Caco-2 (cell line): Measurements from ENCODE around the gene MTAP. TPM values are rescaled to one million over a fixed set of nuclear protein-coding genes. Genes with fewer than 3 reads are reported as not detected.

Source experiments
- BruUV-seq: library from RNA; stranded (reverse); fragments of 400-500 nt; replicated peaks from 2 replicates; lab custom pipeline; 2021; lab: Mats Ljungman, UMichigan
- CTCF ChIA-PET: fragments of 300-600 bp; sonication (Branson Sonifier 250); formaldehyde crosslinking; loops from one replicate; lab custom pipeline; 2022; ENCODE audit warnings: antibody characterized with exemption; lab: Charles Lee
- POLR2A ChIA-PET: fragments of 300-600 bp; sonication (Branson Sonifier 250); formaldehyde crosslinking; loops from one replicate; lab custom pipeline; 2022; ENCODE audit warnings: antibody characterized with exemption; lab: Charles Lee
- DNase-seq, 2 experiments: peaks; one replicate each; pipeline versions ENCODE4 v3.0.0 to v3.0.0-alpha.2; 2020 to 2022
- H3K27me3 ChIP-seq: replicated peaks from 2 replicates; pipeline ENCODE4 v1.6.0; 2011; ENCODE audit warnings: low read length; ENCODE audit not compliant: control insufficient read depth, insufficient read depth
- H3K36me3 ChIP-seq: 2 replicates; pipeline ENCODE4 v1.5.1; 2011; ENCODE audit warnings: low read length; ENCODE audit not compliant: control insufficient read depth, insufficient read depth
- H3K4me1 ChIP-seq: fragments of 250-450 bp; sonication (Bioruptor Pico); 2 replicates; pipeline ENCODE4 v1.5.1; 2020; ENCODE audit warnings: mild to moderate bottlenecking
- H3K4me3 ChIP-seq: 2 replicates; pipeline ENCODE4 v1.5.1; 2011; ENCODE audit warnings: low read depth, mild to moderate bottlenecking, control low read depth, low read length
- H3K9me3 ChIP-seq: fragments of 250-450 bp; sonication (Bioruptor Pico); 2 replicates; pipeline ENCODE4 v1.5.1; 2020; ENCODE audit warnings: mild to moderate bottlenecking, moderate library complexity
- H3K27ac Mint-ChIP-seq: one replicate; pipeline ENCODE4 v1.8.0; 2022; ENCODE audit warnings: mixed read lengths; ENCODE audit not compliant: unreplicated experiment
- H3K27me3 Mint-ChIP-seq: one replicate; pipeline ENCODE4 v1.8.0; 2022; ENCODE audit warnings: mixed read lengths; ENCODE audit not compliant: insufficient read depth, unreplicated experiment
- H3K36me3 Mint-ChIP-seq: one replicate; pipeline ENCODE4 v1.8.0; 2022; ENCODE audit warnings: mild to moderate bottlenecking, mixed read lengths; ENCODE audit not compliant: insufficient read depth, unreplicated experiment
- H3K4me1 Mint-ChIP-seq: one replicate; pipeline ENCODE4 v1.8.0; 2022; ENCODE audit warnings: low read depth, mixed read lengths; ENCODE audit not compliant: unreplicated experiment
- H3K4me3 Mint-ChIP-seq: one replicate; pipeline ENCODE4 v1.8.0; 2022; ENCODE audit warnings: mild to moderate bottlenecking, moderate library complexity, mixed read lengths; ENCODE audit not compliant: unreplicated experiment
- H3K9me3 Mint-ChIP-seq: one replicate; pipeline ENCODE4 v1.8.0; 2022; ENCODE audit warnings: mixed read lengths; ENCODE audit not compliant: unreplicated experiment
- intact Hi-C: fragments of 100-400 bp; cut with micrococcal nuclease; formaldehyde crosslinking; loops from one replicate; pipeline ENCODE4 v1.10.0; 2022; ENCODE audit not compliant: unreplicated experiment
- total RNA-seq: library from RNA; stranded (reverse); gene quantifications from 2 replicates; pipeline ENCODE4 v1.2.3, GENCODE V29; 2022
- TF ChIP-seq, protein P1 (sequence below), 2 experiments: fragments of 200-600 bp in 1 of 2; IDR thresholded peaks; 1 replicate in 1 of 2; 2 replicates in 1 of 2; pipeline versions ENCODE4 v1.5.1 to v1.8.0; 2011 to 2022; ENCODE audit warnings: antibody characterized with exemption in 1 of 2, control low read depth in 1 of 2, inconsistent platforms in 1 of 2, low read depth in 1 of 2, low read length in 1 of 2, mild to moderate bottlenecking in 1 of 2, moderate library complexity in 1 of 2; ENCODE audit not compliant: insufficient read depth in 1 of 2, severe bottlenecking in 1 of 2, unreplicated experiment in 1 of 2

Gene MTAP
- total RNA-seq, 1 experiment from 2014 or later: 53.3 TPM

DNA sequence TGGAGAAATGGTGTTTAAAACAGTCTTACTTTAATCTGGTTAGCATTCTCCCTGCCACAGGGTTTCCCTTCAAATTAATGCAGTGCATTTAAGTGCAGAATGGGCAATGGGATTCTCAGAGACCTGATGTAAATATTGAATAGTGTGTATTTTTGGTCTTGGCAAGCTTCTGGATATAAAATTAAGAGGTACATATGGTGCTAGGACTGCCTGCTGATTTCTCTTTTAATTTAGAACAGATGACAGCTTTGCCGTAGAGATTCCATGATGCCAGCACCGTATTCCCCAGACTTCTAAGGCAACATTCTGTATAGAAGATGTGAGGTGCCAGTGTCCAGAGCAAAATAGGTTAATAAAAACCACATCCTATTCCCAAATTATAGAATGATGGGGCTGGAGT, 1.9 kb downstream of the MTAP start:
- Histone ChIP-seq H3K27me3 (no peaks in the 10 kb centered on the region), H3K4me3 (peak overlapping the region; percentile 79), H3K36me3 (no peaks in the 10 kb centered on the region), H3K4me1 (peaks cover 5% of the 10 kb centered on the region; the same call in 1 of the 2 replicates), H3K9me3 (no peaks in the 10 kb centered on the region)
- no peak for DNase-seq
- TF ChIP-seq, protein P1, sequence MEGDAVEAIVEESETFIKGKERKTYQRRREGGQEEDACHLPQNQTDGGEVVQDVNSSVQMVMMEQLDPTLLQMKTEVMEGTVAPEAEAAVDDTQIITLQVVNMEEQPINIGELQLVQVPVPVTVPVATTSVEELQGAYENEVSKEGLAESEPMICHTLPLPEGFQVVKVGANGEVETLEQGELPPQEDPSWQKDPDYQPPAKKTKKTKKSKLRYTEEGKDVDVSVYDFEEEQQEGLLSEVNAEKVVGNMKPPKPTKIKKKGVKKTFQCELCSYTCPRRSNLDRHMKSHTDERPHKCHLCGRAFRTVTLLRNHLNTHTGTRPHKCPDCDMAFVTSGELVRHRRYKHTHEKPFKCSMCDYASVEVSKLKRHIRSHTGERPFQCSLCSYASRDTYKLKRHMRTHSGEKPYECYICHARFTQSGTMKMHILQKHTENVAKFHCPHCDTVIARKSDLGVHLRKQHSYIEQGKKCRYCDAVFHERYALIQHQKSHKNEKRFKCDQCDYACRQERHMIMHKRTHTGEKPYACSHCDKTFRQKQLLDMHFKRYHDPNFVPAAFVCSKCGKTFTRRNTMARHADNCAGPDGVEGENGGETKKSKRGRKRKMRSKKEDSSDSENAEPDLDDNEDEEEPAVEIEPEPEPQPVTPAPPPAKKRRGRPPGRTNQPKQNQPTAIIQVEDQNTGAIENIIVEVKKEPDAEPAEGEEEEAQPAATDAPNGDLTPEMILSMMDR (IDR thresholded peaks at IDR 0.05; ENCODE audit: insufficient read depth in 1 of 2, low read depth in 1 of 2, low read length in 1 of 2, severe bottlenecking in 1 of 2, unreplicated experiment in 1 of 2): no peak
- no peaks in the 10 kb centered on the region for H3K27me3 Mint-ChIP-seq
- no peak overlapping the region for H3K4me3 Mint-ChIP-seq
- intact Hi-C loops: loop anchor here (5.0 kb wide), 1 partner anchor 247 kb away; no protein-coding TSS in a partner anchor
- BruUV-seq: no TSS peak
- ChIA-PET CTCF (no interaction called here), POLR2A (no interaction called here)
- H3K27ac Mint-ChIP-seq: no peak overlapping the region
- H3K9me3 Mint-ChIP-seq: no peaks in the 10 kb centered on the region
- H3K4me1 Mint-ChIP-seq: no peaks in the 10 kb centered on the region
- peaks cover 35% of the 10 kb centered on the region for H3K36me3 Mint-ChIP-seq

DNA sequence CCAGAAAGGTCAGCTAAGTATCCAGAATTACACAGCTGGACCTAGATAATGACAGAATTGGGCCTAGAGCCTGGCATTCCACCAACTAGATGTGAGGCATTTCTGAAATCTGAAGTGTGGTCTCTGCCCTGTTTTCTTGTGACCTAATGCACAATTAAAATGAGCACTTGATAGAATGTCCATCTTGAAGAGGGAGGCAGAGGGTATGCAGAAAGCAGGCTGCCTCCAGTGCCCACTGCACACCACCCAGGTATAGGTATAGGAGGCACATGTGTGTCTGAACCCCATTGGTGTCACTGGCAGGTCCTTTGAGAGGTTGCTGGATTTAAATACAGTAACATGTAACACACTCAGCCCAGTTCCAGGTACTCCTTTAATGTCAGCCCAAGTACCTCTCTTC, 2.4 kb downstream of the MTAP start:
- CTCF ChIA-PET: no interaction called here
- H3K27ac Mint-ChIP-seq: no peak overlapping the region

DNA sequence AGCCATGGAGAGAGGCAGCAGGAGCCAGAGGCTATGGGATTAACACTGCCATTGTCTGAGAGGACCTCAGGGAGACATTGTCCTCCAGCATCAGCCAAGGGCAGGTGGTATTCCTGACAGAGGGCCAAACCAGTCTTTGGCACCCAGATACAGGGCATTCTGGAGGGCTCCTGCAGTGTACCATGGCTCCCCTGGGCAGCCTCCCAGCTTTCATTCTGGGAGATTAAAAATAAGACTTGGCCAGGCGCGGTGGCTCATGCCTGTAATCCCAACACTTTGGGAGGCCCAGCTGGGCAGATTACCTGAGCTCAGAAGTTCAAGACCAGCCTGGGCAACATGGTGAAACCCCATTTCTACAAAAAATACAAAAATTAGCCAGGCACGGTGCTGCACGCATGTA, 4.2 kb downstream of the MTAP start:
- H3K4me3 ChIP-seq: no peak overlapping the region
- H3K27me3 ChIP-seq: no peaks in the 10 kb centered on the region
- no peaks in the 10 kb centered on the region for H3K36me3 ChIP-seq
- no peaks in the 10 kb centered on the region for H3K9me3 ChIP-seq
- Mint-ChIP-seq H3K4me1 (no peaks in the 10 kb centered on the region), H3K4me3 (no peak overlapping the region), H3K36me3 (peaks cover 45% of the 10 kb centered on the region), H3K27ac (no peak overlapping the region), H3K9me3 (no peaks in the 10 kb centered on the region), H3K27me3 (no peaks in the 10 kb centered on the region)
- intact Hi-C loops: no loop called here
- TF ChIP-seq, protein P1 (IDR thresholded peaks at IDR 0.05; ENCODE audit: insufficient read depth in 1 of 2, low read depth in 1 of 2, low read length in 1 of 2, severe bottlenecking in 1 of 2, unreplicated experiment in 1 of 2): no peak
- H3K4me1 ChIP-seq: peaks cover 5% of the 10 kb centered on the region; the same call in 1 of the 2 replicates
- ChIA-PET CTCF (no interaction called here), POLR2A (no interaction called here)
- BruUV-seq: no TSS peak
- no peak for DNase-seq

More for the DNA sequence above, 2.4 kb downstream of the MTAP start:
- no peaks in the 10 kb centered on the region for H3K27me3 Mint-ChIP-seq
- H3K27me3 ChIP-seq: no peaks in the 10 kb centered on the region
- no peak overlapping the region for H3K4me3 Mint-ChIP-seq
- H3K4me1 ChIP-seq: peaks cover 5% of the 10 kb centered on the region; the same call in 1 of the 2 replicates
- H3K36me3 Mint-ChIP-seq: peaks cover 38% of the 10 kb centered on the region
- H3K9me3 ChIP-seq: no peaks in the 10 kb centered on the region
- POLR2A ChIA-PET: no interaction called here
- H3K4me3 ChIP-seq: no peak overlapping the region
- H3K36me3 ChIP-seq: no peaks in the 10 kb centered on the region
- no peaks in the 10 kb centered on the region for H3K4me1 Mint-ChIP-seq
- no peaks in the 10 kb centered on the region for H3K9me3 Mint-ChIP-seq
- TF ChIP-seq, protein P1 (IDR thresholded peaks at IDR 0.05; ENCODE audit: insufficient read depth in 1 of 2, low read depth in 1 of 2, low read length in 1 of 2, severe bottlenecking in 1 of 2, unreplicated experiment in 1 of 2): no peak
- DNase-seq: no peak
- BruUV-seq: no TSS peak
- intact Hi-C loops: loop anchor here (5.0 kb wide), 1 partner anchor 247 kb away; no protein-coding TSS in a partner anchor
